Raji (cell line): ENCODE measurements around the gene INKA1.

ENCODE experiments used
- POLR2A ChIP-seq: IDR thresholded peaks from 2 replicates; pipeline ENCODE4 v1.6.1; 2011; ENCODE audit warnings: low read depth, low read length, control low read depth; ENCODE audit not compliant: insufficient read depth

Gene INKA1

GRCh38 chr3:49801160-49801559 lies 1.9 kb upstream of the INKA1 start:
- TF ChIP-seq POLR2A, result no peak

GRCh38 chr3:49803465-49804140 lies 542 bp downstream of the INKA1 start:
- TF ChIP-seq POLR2A, result no peak

GRCh38 chr3:49804141-49805041 lies 1.3 kb downstream of the INKA1 start:
- no peak for TF ChIP-seq POLR2A

GRCh38 chr3:49805367-49805782 lies 2.3 kb downstream of the INKA1 start:
- 0 out of 2 replicates have a peak, but pooled peaks have one; percentile 17 for TF ChIP-seq POLR2A

GRCh38 chr3:49805897-49806701 lies 3.0 kb downstream of the INKA1 start:
- no peak for TF ChIP-seq POLR2A

GRCh38 chr3:49806850-49807249 lies 3.8 kb downstream of the INKA1 start:
- no peak for TF ChIP-seq POLR2A

GRCh38 chr3:49807431-49808114 lies 4.5 kb downstream of the INKA1 start:
- TF ChIP-seq POLR2A, result no peak

GRCh38 chr3:49812916-49813496 lies 9.9 kb downstream of the INKA1 start:
- TF ChIP-seq POLR2A, result no peak

GRCh38 chr3:49813497-49814174 lies 10.6 kb downstream of the INKA1 start, which contains the start of gene UBA7:
Gene UBA7 (minus strand): TSS chr3:49813953. CDS start chr3:49813787, 166 bp downstream.
- no peak; the same call in 1 of the 2 replicates for TF ChIP-seq POLR2A

GRCh38 chr3:49826016-49826415 lies 23.0 kb downstream of the INKA1 start:
- TF ChIP-seq POLR2A, result no peak

GRCh38 chr3:49831341-49831740 lies 28.3 kb downstream of the INKA1 start:
- no peak for TF ChIP-seq POLR2A

GRCh38 chr3:49839193-49839809 lies 36.2 kb downstream of the INKA1 start:
- TF ChIP-seq POLR2A, result no peak

GRCh38 chr3:49840388-49840787 lies 37.3 kb downstream of the INKA1 start:
- TF ChIP-seq POLR2A, result no peak
